DOHH2 (cell line): ENCODE results near the gene SRXN1.
A peak's percentile ranks its signal among the peaks of the same experiment; 100 is the strongest.

ENCODE experiments used
- H3F3A ChIP-seq: fragments of 200-600 bp; sonication (generic), shearing (Covaris generic); 2 replicates; pipeline ENCODE4 v1.6.0; 2016; ENCODE audit warnings: antibody characterized with exemption, mild to moderate bottlenecking; ENCODE audit not compliant: control insufficient read depth, insufficient read depth
- H3K27ac ChIP-seq: fragments of 200-600 bp; sonication (generic); 2 replicates; pipeline ENCODE4 v1.5.1; 2014; ENCODE audit warnings: low read depth, mild to moderate bottlenecking, low read length, moderate library complexity
- H3K27me3 ChIP-seq: fragments of 200-600 bp; sonication (generic); 2 replicates; pipeline ENCODE4 v1.6.1; 2014; ENCODE audit warnings: mild to moderate bottlenecking, low read length, mixed read lengths; ENCODE audit not compliant: control insufficient read depth
- H3K36me3 ChIP-seq: fragments of 200-600 bp; sonication (generic); 2 replicates; pipeline ENCODE4 v1.6.1; 2014; ENCODE audit warnings: mild to moderate bottlenecking, low read length, moderate library complexity, mixed read lengths; ENCODE audit not compliant: control insufficient read depth
- H3K4me1 ChIP-seq: fragments of 200-600 bp; sonication (generic); 2 replicates; pipeline ENCODE4 v1.6.1; 2014; ENCODE audit warnings: mild to moderate bottlenecking, low read length, mixed read lengths; ENCODE audit not compliant: control insufficient read depth
- H3K4me2 ChIP-seq: fragments of 200-600 bp; sonication (generic); 2 replicates; pipeline ENCODE4 v1.6.0; 2014; ENCODE audit warnings: mild to moderate bottlenecking, low read length, moderate library complexity
- H3K4me3 ChIP-seq: fragments of 200-600 bp; sonication (generic); 2 replicates; pipeline ENCODE4 v1.5.1; 2014; ENCODE audit warnings: mild to moderate bottlenecking, low read length, mixed read lengths
- H3K79me2 ChIP-seq: fragments of 200-600 bp; sonication (generic); 2 replicates; pipeline ENCODE4 v1.6.1; 2014; ENCODE audit warnings: mild to moderate bottlenecking, low read length, mixed read lengths; ENCODE audit not compliant: control insufficient read depth
- H3K9me2 ChIP-seq: fragments of 200-600 bp; sonication (generic); replicated peaks from 2 replicates; pipeline ENCODE4 v1.6.1; 2014; ENCODE audit warnings: mild to moderate bottlenecking, low read length, mixed read lengths; ENCODE audit not compliant: control insufficient read depth
- H3K9me3 ChIP-seq: fragments of 200-600 bp; sonication (generic); 2 replicates; pipeline ENCODE4 v1.6.1; 2014; ENCODE audit warnings: antibody characterized with exemption, low read length, mixed read lengths; ENCODE audit not compliant: control insufficient read depth, insufficient read depth
- H4K20me1 ChIP-seq: fragments of 200-600 bp; sonication (generic); 2 replicates; pipeline ENCODE4 v1.6.0; 2014; ENCODE audit warnings: low read depth, mild to moderate bottlenecking, antibody characterized with exemption, low read length, moderate library complexity; ENCODE audit not compliant: control insufficient read depth, insufficient read depth
- EZH2phosphoT487 ChIP-seq: fragments of 200-600 bp; sonication (generic); IDR thresholded peaks from 2 replicates; pipeline ENCODE4 v1.6.1; 2017; ENCODE audit warnings: borderline replicate concordance, mild to moderate bottlenecking, antibody characterized with exemption, low read length, moderate library complexity, mixed read lengths
- TF ChIP-seq, protein P1 (sequence below): fragments of 200-600 bp; sonication (generic); IDR thresholded peaks from one replicate; pipeline ENCODE4 v1.5.1; 2014; ENCODE audit warnings: antibody characterized with exemption, mild to moderate bottlenecking, low read depth, low read length; ENCODE audit not compliant: poor library complexity, severe bottlenecking

Gene SRXN1

DNA sequence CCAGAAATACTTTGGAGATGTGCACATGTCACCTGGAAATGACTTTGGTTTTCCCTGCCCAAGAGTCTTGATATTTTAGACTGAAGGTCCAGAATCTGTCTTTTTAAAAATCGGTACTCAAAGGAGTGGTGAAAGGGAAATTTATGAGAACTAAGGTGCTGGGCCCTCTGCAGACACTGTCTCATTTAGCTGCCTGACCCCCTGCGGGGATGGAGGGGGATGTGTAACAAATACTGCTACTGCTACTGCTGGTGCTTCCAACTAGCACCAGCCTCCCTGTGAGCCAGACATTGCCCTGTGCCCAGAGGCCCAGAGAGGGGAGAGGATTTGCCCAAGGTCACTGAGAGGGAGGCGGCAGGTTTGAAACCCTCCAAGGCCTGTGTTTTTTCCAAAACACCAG lies 15.6 kb upstream of the SRXN1 start:
- no peak overlapping the region for H3K4me3 ChIP-seq
- H3K4me1 ChIP-seq, result 0 out of 2 replicates have a peak, but pooled peaks cover 3% of the 10 kb centered on the region
- H3F3A ChIP-seq, result no peaks in the 10 kb centered on the region
- no peak overlapping the region for H3K4me2 ChIP-seq
- H4K20me1 ChIP-seq, result no peaks in the 10 kb centered on the region; the same call in 1 of the 2 replicates
- TF ChIP-seq, protein P1, sequence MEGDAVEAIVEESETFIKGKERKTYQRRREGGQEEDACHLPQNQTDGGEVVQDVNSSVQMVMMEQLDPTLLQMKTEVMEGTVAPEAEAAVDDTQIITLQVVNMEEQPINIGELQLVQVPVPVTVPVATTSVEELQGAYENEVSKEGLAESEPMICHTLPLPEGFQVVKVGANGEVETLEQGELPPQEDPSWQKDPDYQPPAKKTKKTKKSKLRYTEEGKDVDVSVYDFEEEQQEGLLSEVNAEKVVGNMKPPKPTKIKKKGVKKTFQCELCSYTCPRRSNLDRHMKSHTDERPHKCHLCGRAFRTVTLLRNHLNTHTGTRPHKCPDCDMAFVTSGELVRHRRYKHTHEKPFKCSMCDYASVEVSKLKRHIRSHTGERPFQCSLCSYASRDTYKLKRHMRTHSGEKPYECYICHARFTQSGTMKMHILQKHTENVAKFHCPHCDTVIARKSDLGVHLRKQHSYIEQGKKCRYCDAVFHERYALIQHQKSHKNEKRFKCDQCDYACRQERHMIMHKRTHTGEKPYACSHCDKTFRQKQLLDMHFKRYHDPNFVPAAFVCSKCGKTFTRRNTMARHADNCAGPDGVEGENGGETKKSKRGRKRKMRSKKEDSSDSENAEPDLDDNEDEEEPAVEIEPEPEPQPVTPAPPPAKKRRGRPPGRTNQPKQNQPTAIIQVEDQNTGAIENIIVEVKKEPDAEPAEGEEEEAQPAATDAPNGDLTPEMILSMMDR, result no peak
- no peak for TF ChIP-seq EZH2phosphoT487
- H3K36me3 ChIP-seq, result no peaks in the 10 kb centered on the region
- no peak overlapping the region for H3K27ac ChIP-seq
- H3K9me2 ChIP-seq, result no peaks in the 10 kb centered on the region
- H3K79me2 ChIP-seq, result no peaks in the 10 kb centered on the region
- peaks cover 18% of the 10 kb centered on the region for H3K27me3 ChIP-seq
- H3K9me3 ChIP-seq, result no peaks in the 10 kb centered on the region

DNA sequence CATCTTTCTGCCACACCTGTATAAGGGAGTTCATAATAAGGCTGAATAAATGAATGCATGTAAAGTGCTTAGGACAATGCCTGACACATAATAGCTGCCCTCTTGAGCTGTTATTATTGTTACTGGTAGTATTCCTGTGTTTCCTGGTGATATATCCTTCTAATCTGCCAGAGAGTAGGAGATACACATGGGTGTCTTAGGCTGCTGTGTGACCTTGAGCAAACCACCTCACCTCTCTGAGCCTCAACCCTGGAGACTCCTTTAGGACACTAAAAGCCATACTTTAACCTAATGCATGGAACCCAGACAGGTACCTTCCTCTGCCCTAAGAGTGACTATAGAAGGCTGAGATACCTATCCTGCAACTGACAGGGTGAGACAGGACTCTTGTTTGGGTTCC lies 15.1 kb upstream of the SRXN1 start:
- H3K27ac ChIP-seq, result no peak overlapping the region
- TF ChIP-seq, protein P1, result no peak
- TF ChIP-seq EZH2phosphoT487, result no peak
- peaks cover 12% of the 10 kb centered on the region for H3K27me3 ChIP-seq
- H3K9me3 ChIP-seq, result no peaks in the 10 kb centered on the region
- 0 out of 2 replicates have a peak, but pooled peaks cover 3% of the 10 kb centered on the region for H3K4me1 ChIP-seq
- no peak overlapping the region for H3K4me3 ChIP-seq
- no peaks in the 10 kb centered on the region for H3F3A ChIP-seq
- no peaks in the 10 kb centered on the region for H3K36me3 ChIP-seq
- H3K9me2 ChIP-seq, result no peaks in the 10 kb centered on the region
- no peaks in the 10 kb centered on the region for H3K79me2 ChIP-seq
- no peaks in the 10 kb centered on the region; the same call in 1 of the 2 replicates for H4K20me1 ChIP-seq
- no peak overlapping the region for H3K4me2 ChIP-seq

DNA sequence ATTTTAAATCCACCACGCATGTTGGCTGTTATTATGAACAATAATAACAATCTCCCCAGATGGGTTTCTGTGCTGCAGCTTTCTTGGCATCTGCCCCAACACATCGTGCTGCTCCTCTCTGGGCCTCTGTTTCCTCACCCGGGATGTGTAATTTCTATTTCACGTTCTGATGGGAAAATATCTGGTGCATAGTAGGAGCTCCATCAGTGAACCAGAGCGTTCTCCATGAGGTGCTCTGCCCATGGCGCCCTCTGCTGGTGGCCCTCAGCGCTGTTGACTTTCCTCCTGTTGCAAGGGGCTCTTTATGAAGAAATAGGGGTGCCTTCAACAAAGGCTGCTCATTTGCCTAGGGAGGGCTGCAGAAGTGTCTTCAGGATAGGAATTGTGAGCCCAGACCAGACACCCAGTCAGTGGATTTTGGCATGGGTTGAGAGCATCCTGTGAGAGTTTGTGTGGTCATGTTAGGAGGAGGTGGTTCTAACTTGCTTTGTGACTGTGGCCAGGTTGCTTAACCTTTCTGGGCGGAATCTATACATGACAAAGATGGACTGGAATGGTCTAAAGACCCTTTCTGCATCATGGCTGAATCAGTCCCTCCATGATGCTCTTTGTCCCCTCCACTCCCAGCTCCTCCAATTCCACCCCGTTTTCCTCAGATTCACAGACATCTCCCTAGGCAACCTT lies 14.5 kb upstream of the SRXN1 start:
- Histone ChIP-seq H3K4me1 (0 out of 2 replicates have a peak, but pooled peaks cover 3% of the 10 kb centered on the region), H3K4me3 (no peak overlapping the region), H3K36me3 (no peaks in the 10 kb centered on the region), H4K20me1 (no peaks in the 10 kb centered on the region), H3K27ac (no peak overlapping the region), H3K4me2 (no peak overlapping the region), H3K9me3 (no peaks in the 10 kb centered on the region), H3F3A (no peaks in the 10 kb centered on the region), H3K79me2 (no peaks in the 10 kb centered on the region), H3K9me2 (no peaks in the 10 kb centered on the region), H3K27me3 (peaks cover 8% of the 10 kb centered on the region)
- no peak for TF ChIP-seq EZH2phosphoT487
- TF ChIP-seq, protein P1, result peak; percentile 98
